SK-N-SH (cell line): Measurements from ENCODE around the gene MPPED2. TPM values are rescaled to one million over a fixed set of nuclear protein-coding genes. Genes with fewer than 3 reads are reported as not detected.

Experiments used
- CTCF ChIA-PET: fragments of 300-600, 350-600 bp; formaldehyde crosslinking; extraction: SDS; loops from one replicate; lab custom pipeline; 2021; lab: Yijun Ruan, JAX
- POLR2A ChIA-PET: fragments of 350-600 bp; sonication (Branson Sonifier 250); formaldehyde crosslinking; extraction: SDS; loops from one replicate; lab custom pipeline; 2020; ENCODE audit warnings: antibody characterized with exemption, inconsistent platforms; lab: Yijun Ruan, JAX
- DNase-seq: peaks from one replicate; pipeline ENCODE4 v3.0.0; 2012
- H2AFZ ChIP-seq: fragments of 200-600 bp; sonication (generic); 2 replicates; pipeline ENCODE4 v1.8.1; 2016; ENCODE audit warnings: antibody characterized with exemption, mild to moderate bottlenecking, low read depth
- H3F3A ChIP-seq: fragments of 200-600 bp; sonication (generic); replicated peaks from 2 replicates; pipeline ENCODE3; 2016; ENCODE audit warnings: antibody characterized with exemption, mild to moderate bottlenecking; ENCODE audit not compliant: insufficient read depth
- H3K27ac ChIP-seq, 2 experiments: fragments of 200-500 bp in 1 of 2; fragments of 200-600 bp in 1 of 2; sonication (Bioruptor generic) in 1 of 2; sonication (generic), shearing (Covaris generic) in 1 of 2; 2 replicates each; pipeline versions ENCODE4 v1.5.1 to v1.6.1; 2014 to 2016; ENCODE audit warnings: low read depth in 2 of 2, inconsistent platforms in 1 of 2, low read length in 1 of 2, mild to moderate bottlenecking in 1 of 2, mixed read lengths in 1 of 2
- H3K27me3 ChIP-seq: fragments of 200-600 bp; sonication (generic), shearing (Covaris generic); 2 replicates; pipeline ENCODE4 v1.6.1; 2016; ENCODE audit warnings: mixed run types; ENCODE audit not compliant: insufficient read depth
- H3K36me3 ChIP-seq, 2 experiments: fragments of 200-500 bp in 1 of 2; fragments of 200-600 bp in 1 of 2; sonication (Bioruptor generic) in 1 of 2; sonication (generic) in 1 of 2; replicated peaks in 1 of 2; 2 replicates each; pipeline versions ENCODE3 to v1.5.1; 2014 to 2016; ENCODE audit warnings: low read length in 1 of 2, mild to moderate bottlenecking in 1 of 2; ENCODE audit not compliant: insufficient read depth in 2 of 2, control insufficient read depth in 1 of 2
- H3K4me1 ChIP-seq, 2 experiments: fragments of 200-500 bp in 1 of 2; fragments of 200-600 bp in 1 of 2; sonication (Bioruptor generic) in 1 of 2; sonication (generic), shearing (Covaris generic) in 1 of 2; 2 replicates each; pipeline versions ENCODE4 v1.5.1 to v1.6.1; 2014 to 2016; ENCODE audit warnings: low read depth in 1 of 2, low read length in 1 of 2, mixed run types in 1 of 2; ENCODE audit not compliant: insufficient read depth in 2 of 2, control insufficient read depth in 1 of 2
- H3K4me2 ChIP-seq: fragments of 200-600 bp; sonication (generic), shearing (Covaris generic); 2 replicates; pipeline ENCODE4 v1.6.1; 2017; ENCODE audit warnings: mixed run types
- H3K4me3 ChIP-seq, 2 experiments: fragments of 200-500 bp in 1 of 2; fragments of 200-600 bp in 1 of 2; sonication (Bioruptor generic) in 1 of 2; sonication (generic), shearing (Covaris generic) in 1 of 2; 2 replicates each; pipeline versions ENCODE4 v1.5.1 to v1.8.1; 2014 to 2016; ENCODE audit warnings: low read depth in 2 of 2, inconsistent platforms in 1 of 2, low read length in 1 of 2, mild to moderate bottlenecking in 1 of 2, mixed read lengths in 1 of 2, moderate library complexity in 1 of 2
- H3K79me2 ChIP-seq: fragments of 200-600 bp; sonication (generic); 2 replicates; pipeline ENCODE4 v1.8.1; 2017; ENCODE audit warnings: mild to moderate bottlenecking; ENCODE audit not compliant: insufficient read depth
- H3K9ac ChIP-seq: fragments of 200-600 bp; sonication (generic); 2 replicates; pipeline ENCODE4 v1.6.1; 2017; ENCODE audit warnings: mixed run types
- H3K9me2 ChIP-seq: fragments of 200-600 bp; sonication (generic); 2 replicates; pipeline ENCODE4 v1.6.1; 2017; ENCODE audit warnings: mixed run types
- H3K9me3 ChIP-seq: fragments of 200-600 bp; sonication (generic); 2 replicates; pipeline ENCODE4 v1.6.1; 2017; ENCODE audit warnings: mixed run types, mild to moderate bottlenecking, moderate library complexity
- H4K20me1 ChIP-seq: fragments of 200-600 bp; sonication (generic); 2 replicates; pipeline ENCODE4 v1.6.1; 2017; ENCODE audit warnings: mild to moderate bottlenecking, mixed run types; ENCODE audit not compliant: insufficient read depth
- CHD2 ChIP-seq: fragments of 150-350 bp; IDR thresholded peaks from 2 replicates; pipeline ENCODE4 v1.6.1; 2018; ENCODE audit warnings: low read length; ENCODE audit not compliant: partially characterized antibody
- CTCF ChIP-seq: fragments of 200-600 bp; sonication (generic); IDR thresholded peaks from 2 replicates; pipeline ENCODE4 v1.6.1; 2017; ENCODE audit warnings: antibody characterized with exemption, mild to moderate bottlenecking, moderate library complexity
- ELF1 ChIP-seq: IDR thresholded peaks from 2 replicates; pipeline ENCODE4 v1.4.0; 2012
- EP300 ChIP-seq, 2 experiments: IDR thresholded peaks; 2 replicates each; pipeline versions ENCODE4 v1.4.0 to v1.6.1; 2012; ENCODE audit warnings: borderline replicate concordance in 1 of 2, low read depth in 1 of 2, low read length in 1 of 2
- FOXM1 ChIP-seq: IDR thresholded peaks from 2 replicates; pipeline ENCODE4 v1.4.0; 2012; ENCODE audit warnings: low read depth, mild to moderate bottlenecking
- GATA2 ChIP-seq: sonication (generic); formaldehyde crosslinking; IDR thresholded peaks from 2 replicates; pipeline ENCODE4 v1.5.0; 2020; ENCODE audit warnings: mild to moderate bottlenecking, missing genetic modification reagents
- MAX ChIP-seq: IDR thresholded peaks from 2 replicates; pipeline ENCODE4 v1.4.0; 2012; ENCODE audit warnings: low read depth
- NFIC ChIP-seq: IDR thresholded peaks from 2 replicates; pipeline ENCODE4 v1.4.0; 2012; ENCODE audit warnings: borderline replicate concordance
- PBX3 ChIP-seq: IDR thresholded peaks from 2 replicates; pipeline ENCODE4; 2012
- POLR2AphosphoS5 ChIP-seq: IDR thresholded peaks from 2 replicates; pipeline ENCODE4 v1.6.1; 2012; ENCODE audit warnings: low read depth, low read length
- RAD21 ChIP-seq: IDR thresholded peaks from 2 replicates; pipeline ENCODE4 v1.6.1; 2012; ENCODE audit warnings: mild to moderate bottlenecking, low read length
- RCOR1 ChIP-seq: fragments of 150-350 bp; IDR thresholded peaks from 2 replicates; pipeline ENCODE4 v1.6.1; 2017; ENCODE audit warnings: antibody characterized with exemption, low read length
- REST ChIP-seq: IDR thresholded peaks from 2 replicates; pipeline ENCODE4 v1.6.1; 2012; ENCODE audit warnings: mild to moderate bottlenecking, low read depth, low read length, moderate library complexity
- RFX5 ChIP-seq: IDR thresholded peaks from 2 replicates; pipeline ENCODE4 v1.6.1; 2012; ENCODE audit warnings: mild to moderate bottlenecking, improper control_type of control experiment, low read length
- SIN3A ChIP-seq: IDR thresholded peaks from 2 replicates; pipeline ENCODE4 v1.6.1; 2012; ENCODE audit warnings: low read depth, mild to moderate bottlenecking, low read length, moderate library complexity, borderline replicate concordance
- SMC3 ChIP-seq: IDR thresholded peaks from 2 replicates; pipeline ENCODE4 v1.6.1; 2012; ENCODE audit warnings: low read depth, low read length, improper control_type of control experiment
- TEAD4 ChIP-seq: IDR thresholded peaks from 2 replicates; pipeline ENCODE4 v1.4.0; 2012; ENCODE audit warnings: mild to moderate bottlenecking, borderline replicate concordance; ENCODE audit not compliant: insufficient read depth
- USF1 ChIP-seq: IDR thresholded peaks from 2 replicates; pipeline ENCODE4 v1.4.0; 2012; ENCODE audit warnings: low read depth, borderline replicate concordance
- ZBTB33 ChIP-seq: IDR thresholded peaks from 2 replicates; pipeline ENCODE4 v1.4.0; 2012; ENCODE audit warnings: low read depth, borderline replicate concordance
- WGBS: methylation state at CpG from one replicate; pipeline ENCODE4 v1.1.6; 2017; ENCODE audit warnings: low lambda C conversion rate; 5-methylcytosine and 5-hydroxymethylcytosine counted together
- polyA plus RNA-seq, 3 experiments: library from polyadenylated mRNA; depleted of rRNA; stranded (reverse); fragments of >200 nt; gene quantifications; 2 replicates each; pipeline ENCODE4 v1.2.3, GENCODE V29; 2012

Gene MPPED2
- polyA plus RNA-seq, 1 of the 3 experiments (the other 2 are of a cell fraction): 0.05 TPM

GRCh38 chr11:30474151-30474954 is 111.8 kb downstream of the MPPED2 start:
- Histone ChIP-seq H3K9ac (no peak overlapping the region), H4K20me1 (no peaks in the 10 kb centered on the region), H3K27me3 (no peaks in the 10 kb centered on the region), H3K4me2 (no peak overlapping the region), H3K9me3 (no peaks in the 10 kb centered on the region), H3K9me2 (no peaks in the 10 kb centered on the region), H3K79me2 (no peaks in the 10 kb centered on the region), H3K4me1 (peaks cover 0 to 2% of the 10 kb centered on the region in 2 experiments; a peak in 2 of 4 replicates), H3K27ac (no peak overlapping the region), H3K36me3 (no peaks in the 10 kb centered on the region), H2AFZ (no peak overlapping the region), H3F3A (no peaks in the 10 kb centered on the region), H3K4me3 (no peak overlapping the region)
- POLR2A ChIA-PET: no interaction called here
- no peak for DNase-seq
- no peak for TF ChIP-seq EP300 (IDR thresholded peaks at IDR 0.05; ENCODE audit: borderline replicate concordance in 1 of 2, low read depth in 1 of 2, low read length in 1 of 2)
- no peak for TF ChIP-seq PBX3
- TF ChIP-seq RCOR1: no peak
- no peak for TF ChIP-seq ELF1
- no peak for TF ChIP-seq RFX5
- no peak for TF ChIP-seq CHD2
- TF ChIP-seq USF1: no peak
- TF ChIP-seq POLR2AphosphoS5: no peak
- TF ChIP-seq FOXM1: no peak
- no peak for TF ChIP-seq GATA2 (CRISPR knock-in tag)
- TF ChIP-seq REST: no peak
- no peak for TF ChIP-seq SIN3A
- no peak for TF ChIP-seq MAX
- no peak for TF ChIP-seq TEAD4
- no peak for TF ChIP-seq NFIC
- no peak for TF ChIP-seq RAD21
- TF ChIP-seq ZBTB33: no peak
- TF ChIP-seq CTCF: no peak
- TF ChIP-seq SMC3: no peak
- 22% methylated on average over 4 of the region's 4 CpGs for WGBS
- CTCF ChIA-PET: interaction anchor here (1.7 kb wide), 1 partner anchor 10 kb away, joined by 6 read pairs; no protein-coding TSS in a partner anchor
